Measurements from ENCODE around the gene NSMF. TPM values are rescaled to one million over a fixed set of nuclear protein-coding genes. Genes with fewer than 3 reads are reported as not detected.
A peak's percentile ranks its signal among the peaks of the same experiment; 100 is the strongest.

NSMF gene
- total and polyA plus RNA-seq, 10 donors: 21.8 to 49.3 (median 26.1) TPM

GRCh38 chr9:137464291-137464999, 5.3 kb upstream of the NSMF start:
- H3K27me3 ChIP-seq (replicated peaks in 1 of 7): peaks cover 0 to 10% (median 0%) of the 10 kb centered on the region in 7 donors
- intact Hi-C loops (cut with DNase I; ENCODE audit: low total_unique reads): no loop called here
- H3K36me3 ChIP-seq: no peaks in the 10 kb centered on the region
- no peak overlapping the region for H3K4me3 ChIP-seq
- H3K27ac ChIP-seq: no peak overlapping the region
- H3K9me3 ChIP-seq: no peaks in the 10 kb centered on the region
- TF ChIP-seq CTCF (IDR thresholded peaks at IDR 0.05 in 8 of 11, conservative IDR thresholded peaks at IDR 0.05 in 3 of 11) (no peak), POLR2A (IDR thresholded peaks at IDR 0.05) (no peak), POLR2AphosphoS5 (IDR thresholded peaks at IDR 0.05) (no peak)
- 88 to 98% (median 93%) methylated on average over 15 to 28 of the region's 28 CpGs for WGBS, 5 donors
- DNase-seq: peak; percentile 77
- peaks cover 13 to 35% (median 33%) of the 10 kb centered on the region in 6 donors for H3K4me1 ChIP-seq

- DNase-seq: no peak
- H3K27me3 ChIP-seq (replicated peaks in 1 of 7): peaks cover 0 to 10% (median 0%) of the 10 kb centered on the region in 7 donors
- H3K4me1 ChIP-seq: peaks cover 15 to 38% (median 35%) of the 10 kb centered on the region in 6 donors
- TF ChIP-seq POLR2A (IDR thresholded peaks at IDR 0.05) (no peak), POLR2AphosphoS5 (IDR thresholded peaks at IDR 0.05) (no peak), CTCF (IDR thresholded peaks at IDR 0.05 in 8 of 11, conservative IDR thresholded peaks at IDR 0.05 in 3 of 11) (no peak)
- WGBS, 5 donors: 95 to 99% (median 97%) methylated on average over 17 to 18 of the region's 18 CpGs
- no peak overlapping the region for H3K4me3 ChIP-seq
- H3K9me3 ChIP-seq: no peaks in the 10 kb centered on the region
- intact Hi-C loops (cut with DNase I; ENCODE audit: low total_unique reads): no loop called here
- H3K36me3 ChIP-seq: no peaks in the 10 kb centered on the region
- no peak overlapping the region for H3K27ac ChIP-seq
Observed at GRCh38 chr9:137463931-137464290, 4.8 kb upstream of the NSMF start.

- H3K27me3 ChIP-seq (replicated peaks in 1 of 7): peaks cover 0 to 17% (median 0%) of the 10 kb centered on the region in 7 donors
- no peaks in the 10 kb centered on the region for H3K9me3 ChIP-seq
- TF ChIP-seq CTCF (IDR thresholded peaks at IDR 0.05 in 8 of 11, conservative IDR thresholded peaks at IDR 0.05 in 3 of 11) (no peak), POLR2A (IDR thresholded peaks at IDR 0.05) (no peak), POLR2AphosphoS5 (IDR thresholded peaks at IDR 0.05) (no peak)
- peaks cover 19 to 44% (median 40%) of the 10 kb centered on the region in 6 donors for H3K4me1 ChIP-seq
- peak overlapping the region in 3 of 8 donors; percentile 78 to 89 (median 85) for H3K27ac ChIP-seq
- DNase-seq: peak; percentile 78
- H3K4me3 ChIP-seq: no peak overlapping the region
- no peaks in the 10 kb centered on the region for H3K36me3 ChIP-seq
- intact Hi-C loops (cut with DNase I; ENCODE audit: low total_unique reads): no loop called here
- WGBS, 5 donors: 75 to 92% (median 92%) methylated on average over 15 to 30 of the region's 30 CpGs
Observed at GRCh38 chr9:137462986-137463930, 4.1 kb upstream of the NSMF start.
